Activated CD4-positive, alpha-beta T cell treated with anti-CD3 and anti-CD28 coated beads, Interleukin-2, amount 50 U/mL, for 24 hours (primary cell): ENCODE measurements around the gene TMEM179.

Experiments
- DNase-seq, 2 donors: peaks; one replicate each; pipeline ENCODE4 v3.0.0-alpha.2; 2020; ENCODE audit warnings: low read depth in 1 of 2, low spot score in 1 of 2

The TMEM179 gene

DNA sequence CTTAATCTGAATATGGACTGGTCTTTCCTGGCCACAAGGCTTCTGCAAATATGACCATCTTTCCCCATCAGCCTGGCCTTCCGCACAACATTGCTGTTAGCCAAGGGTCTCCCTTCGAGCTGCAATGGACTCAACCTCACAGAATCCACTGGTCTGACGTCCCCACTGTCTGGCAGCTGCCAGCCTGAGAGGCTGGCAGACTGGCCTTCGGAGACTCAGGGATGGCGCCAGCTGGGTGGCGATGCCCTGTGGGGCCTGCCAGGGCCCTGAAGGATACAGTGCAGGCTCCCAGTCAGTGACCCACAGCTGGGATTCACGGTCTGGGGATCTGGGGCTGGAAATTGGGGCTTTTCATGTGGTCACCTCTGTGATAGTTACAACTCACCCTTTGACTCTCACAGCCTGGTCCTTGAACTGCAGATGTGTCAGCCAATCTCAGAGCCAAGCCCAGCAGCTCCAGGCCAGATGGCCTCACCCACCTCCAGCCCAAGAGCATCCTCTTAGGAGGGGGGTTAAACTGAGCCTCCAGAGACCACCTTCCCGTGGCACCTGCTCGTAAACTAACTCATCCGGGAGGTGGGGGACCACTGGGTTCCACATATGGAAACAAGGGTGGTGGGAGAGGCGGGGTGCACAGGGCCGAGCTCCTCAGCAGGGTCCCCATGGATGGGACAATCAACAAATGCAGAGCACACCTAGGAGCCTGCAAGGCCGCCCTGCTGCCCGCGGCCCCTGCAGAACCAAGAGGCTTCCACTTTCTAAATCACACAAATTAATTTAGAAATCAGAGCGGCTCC, 46.1 kb downstream of the TMEM179 start:
- no peak for DNase-seq

DNA sequence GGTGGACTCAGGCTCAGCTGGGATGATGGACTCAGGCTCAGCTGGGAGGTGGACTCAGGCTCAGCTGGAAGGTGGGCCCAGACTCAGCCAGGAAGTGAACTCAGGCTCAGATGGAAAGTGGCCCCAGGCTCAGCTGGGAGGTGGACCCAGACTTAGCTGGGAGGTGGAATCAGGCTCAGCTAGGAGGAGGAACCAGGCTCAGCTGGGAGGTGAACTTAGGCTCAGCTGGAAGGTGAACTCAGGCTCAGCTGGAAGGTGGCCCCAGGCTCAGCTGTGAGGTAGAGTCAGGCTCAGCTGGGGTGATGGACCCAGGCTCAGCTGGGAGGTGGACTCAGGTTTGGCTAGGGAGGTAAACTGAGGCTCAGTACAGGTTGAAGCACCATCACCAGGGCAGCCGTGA, 46.8 kb downstream of the TMEM179 start:
- DNase-seq, result no peak

DNA sequence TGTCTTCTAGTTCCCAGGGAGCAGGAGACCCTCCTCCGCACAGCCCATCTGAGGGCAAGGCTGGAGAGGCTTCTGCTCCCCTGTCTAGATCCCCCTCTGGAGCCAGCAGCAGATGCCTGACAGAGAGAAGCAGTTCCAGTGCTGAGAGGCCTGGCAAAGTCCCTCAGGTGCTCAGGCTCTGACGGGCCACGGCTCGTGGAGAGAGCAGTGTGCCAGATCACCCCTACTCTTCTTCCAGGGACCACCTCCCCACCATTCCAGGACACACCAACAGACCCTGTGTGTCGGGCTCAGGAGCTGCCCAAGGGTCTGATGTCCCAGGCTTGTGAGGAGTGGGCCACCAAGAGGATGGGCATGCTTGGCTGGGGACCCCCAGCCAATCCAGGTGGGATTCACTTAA, 47.5 kb downstream of the TMEM179 start:
- DNase-seq, result no peak

DNA sequence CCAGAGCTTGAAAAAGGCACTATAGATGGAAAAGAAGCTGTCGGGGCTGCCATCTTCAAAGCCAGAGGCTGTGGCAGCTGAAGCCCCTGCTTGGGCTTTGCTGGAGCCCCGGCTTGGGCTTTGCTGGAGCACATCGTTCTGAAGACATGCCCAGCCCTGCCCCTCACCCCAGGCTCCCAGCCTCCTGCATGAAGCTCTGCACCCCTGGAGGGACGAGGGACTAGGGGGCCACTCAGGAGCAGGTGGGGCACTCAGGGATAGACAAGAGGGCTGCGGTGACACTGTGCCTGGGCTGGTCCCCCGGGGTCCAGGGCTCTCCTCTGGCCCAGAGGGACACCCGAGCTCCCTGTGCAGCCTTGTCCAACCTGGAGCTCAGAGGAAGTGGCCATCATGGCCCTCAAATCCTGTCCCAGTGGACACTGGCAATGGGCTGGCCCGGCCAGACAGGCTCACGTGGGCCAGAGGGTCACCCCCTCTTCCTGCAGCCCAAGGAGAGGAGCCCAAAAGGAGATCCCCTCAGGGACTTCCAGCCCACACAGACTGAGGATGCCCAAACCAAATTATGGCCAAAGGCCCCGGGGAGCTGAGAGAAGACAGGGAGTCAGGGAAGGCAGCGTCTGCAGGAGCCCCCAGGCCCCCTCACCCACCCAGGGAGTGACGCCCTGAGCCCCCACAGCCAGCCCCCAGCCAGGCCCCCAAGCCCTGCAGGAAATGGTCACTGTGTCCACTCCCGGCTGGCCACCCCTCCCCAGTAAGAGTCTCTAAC, 48.1 kb downstream of the TMEM179 start:
- DNase-seq, result no peak

DNA sequence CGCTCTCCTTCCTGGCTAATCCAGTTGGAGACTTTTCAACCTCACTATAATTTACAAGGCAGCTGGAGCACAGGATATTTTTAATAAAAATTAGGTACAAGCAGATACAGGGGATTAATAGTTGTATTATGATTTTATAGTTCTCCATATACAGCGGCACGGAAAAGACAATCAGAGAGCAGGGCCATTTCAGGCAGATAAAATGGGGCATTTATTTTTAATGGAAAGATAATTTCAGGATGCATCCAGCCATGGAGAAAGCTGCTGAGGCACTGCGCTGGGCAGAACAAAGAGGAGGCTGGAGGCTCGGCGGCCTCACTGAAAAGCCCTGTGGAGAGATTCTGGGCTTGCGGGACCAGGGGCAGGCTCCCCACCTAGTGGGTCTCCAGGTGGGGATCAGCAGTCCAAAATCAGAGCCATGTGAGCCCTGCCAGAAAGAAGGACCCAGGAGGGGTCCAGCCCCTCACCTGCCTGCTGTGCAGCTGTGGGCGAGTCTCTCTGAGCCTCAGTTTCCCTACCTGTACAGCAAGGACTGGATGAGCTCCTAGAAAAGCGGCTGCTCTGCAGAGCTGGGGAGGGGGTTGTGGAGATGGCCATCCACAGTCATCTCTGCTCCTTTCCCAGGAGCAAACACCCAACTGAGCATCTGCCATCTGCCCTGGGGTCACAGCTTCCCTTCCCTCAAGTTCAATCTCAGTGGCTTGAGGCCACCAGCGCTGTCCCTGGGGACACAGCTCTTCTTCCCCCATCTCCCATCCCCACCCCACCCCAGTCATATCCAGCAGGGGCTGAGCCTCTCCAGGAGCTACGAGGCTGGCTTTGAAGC, 48.9 kb downstream of the TMEM179 start:
- DNase-seq, result no peak

DNA sequence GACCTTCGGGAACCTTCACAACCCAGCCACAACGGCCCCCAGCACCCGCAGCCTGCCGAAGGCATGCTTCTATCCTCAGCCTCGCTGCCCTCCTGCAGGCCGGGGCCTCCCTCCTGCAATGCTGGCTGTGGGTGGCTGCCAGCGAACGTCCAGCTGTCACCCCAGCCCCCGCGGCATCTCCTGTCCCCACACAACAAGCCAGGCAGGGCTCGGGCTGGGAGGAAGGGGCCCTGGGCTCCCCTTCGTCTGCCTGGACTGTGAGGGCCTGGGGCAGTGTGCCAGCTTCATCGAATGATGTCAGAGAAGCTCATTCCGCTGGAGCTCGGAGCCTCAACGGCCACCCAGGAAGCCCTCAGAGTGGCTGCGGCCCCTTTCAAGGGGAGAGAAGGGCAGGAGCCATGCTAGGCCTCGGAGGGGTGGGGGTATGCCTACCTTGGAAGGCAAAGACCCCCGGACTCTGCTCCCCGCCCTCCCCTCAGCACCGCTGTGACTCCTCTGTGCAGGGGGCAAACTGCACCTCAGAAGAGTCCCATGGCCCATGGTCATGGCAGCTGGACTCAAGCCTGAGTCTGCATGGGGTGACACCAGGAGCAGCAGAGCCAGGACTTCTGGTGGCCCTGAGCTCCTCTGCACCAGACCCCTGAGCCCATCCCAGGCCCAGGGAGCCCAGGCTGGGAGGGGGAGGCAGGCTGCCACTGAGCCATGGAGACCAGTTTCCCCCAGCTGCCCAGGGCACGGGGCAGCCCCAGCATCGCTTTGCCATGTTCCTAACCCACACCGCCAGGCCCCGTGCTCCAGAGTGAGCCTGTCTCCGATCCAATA, 49.8 kb downstream of the TMEM179 start:
- no peak for DNase-seq

DNA sequence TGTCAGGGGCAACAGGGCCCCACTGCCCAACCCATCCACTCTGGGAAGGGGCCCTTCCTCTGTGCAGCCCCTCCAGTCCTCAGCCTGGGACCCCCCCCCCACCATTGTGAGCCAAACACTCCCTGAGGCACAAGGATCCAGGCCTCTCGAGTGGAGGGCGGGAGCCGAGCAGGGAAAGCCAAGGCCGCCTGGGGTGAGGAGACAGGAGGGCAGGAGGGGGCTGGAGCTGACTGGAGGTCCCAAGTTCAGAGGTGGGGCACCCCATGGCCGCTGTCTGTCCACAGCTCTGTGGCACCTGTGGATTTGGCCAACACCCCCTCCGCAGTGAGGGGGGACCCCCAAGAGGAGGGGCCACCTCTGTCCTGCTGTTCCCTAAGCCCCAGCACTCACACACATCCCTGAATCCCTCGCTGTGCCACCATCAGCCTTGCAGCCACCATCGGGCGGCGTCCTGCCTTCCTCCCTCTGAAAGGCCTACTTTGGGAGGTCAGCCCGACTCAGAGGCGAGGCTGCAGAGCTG, 50.4 kb downstream of the TMEM179 start:
- no peak for DNase-seq

DNA sequence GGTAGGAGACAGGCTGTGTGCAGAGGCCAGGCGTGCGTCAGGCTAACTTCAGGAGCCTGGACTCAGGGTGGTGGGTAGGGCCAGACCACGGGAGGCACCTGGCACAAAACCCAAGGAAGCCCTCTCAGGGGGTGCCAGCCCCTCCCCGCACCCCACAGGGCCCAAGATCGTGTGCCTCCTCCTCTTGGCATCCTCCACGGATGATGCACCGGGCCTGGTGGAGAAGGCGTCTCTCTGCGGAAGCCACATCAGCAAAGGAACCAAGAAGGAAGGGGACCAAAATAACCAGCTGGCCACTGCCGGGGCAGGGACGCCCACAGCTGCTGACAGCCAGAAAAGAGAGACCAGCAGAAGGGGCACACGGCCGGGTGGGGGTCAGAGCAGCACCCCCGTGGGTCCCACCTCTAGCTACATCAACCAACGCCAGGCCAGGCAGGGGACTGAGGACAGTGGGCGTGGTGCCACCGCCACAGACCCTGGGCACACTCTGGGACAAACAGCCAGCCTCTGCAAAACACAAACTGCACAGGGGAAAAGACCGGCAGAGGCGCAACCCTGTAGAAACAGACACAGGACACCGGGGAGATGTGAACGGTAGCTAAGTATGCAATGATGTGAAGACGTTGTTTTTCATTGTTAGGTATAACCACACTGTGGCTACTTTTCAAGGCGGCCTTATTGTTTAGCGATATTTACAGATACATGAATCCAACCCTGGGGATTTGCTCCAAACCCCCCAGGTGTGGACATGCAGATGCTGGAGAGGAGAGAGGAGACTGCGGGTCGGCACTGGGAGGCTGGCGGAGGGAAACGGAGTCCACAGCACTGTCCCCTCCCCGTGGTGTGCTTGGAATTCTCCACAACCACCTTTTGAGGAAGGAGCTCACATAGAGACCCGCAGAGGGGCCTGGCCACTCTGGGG, 51.1 kb downstream of the TMEM179 start:
- no peak for DNase-seq

DNA sequence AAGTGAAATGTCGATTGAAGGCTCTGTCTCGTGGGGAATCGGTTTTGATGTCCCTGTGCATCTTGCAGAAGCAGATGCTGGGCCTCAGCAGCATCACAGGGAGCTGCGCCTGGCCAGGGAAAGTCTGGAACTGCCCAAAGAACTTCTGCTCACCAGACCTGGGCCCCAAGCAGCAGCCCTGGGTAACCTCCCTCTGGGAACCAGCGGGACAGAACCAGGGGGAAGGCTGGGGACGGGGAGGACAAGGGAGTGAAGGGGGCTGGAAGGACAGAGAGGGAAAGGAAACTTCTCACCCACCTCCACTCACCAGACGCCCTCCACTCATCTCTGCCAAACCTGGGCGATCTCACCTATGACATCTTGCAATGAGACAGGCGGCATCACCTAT, 51.8 kb downstream of the TMEM179 start:
- no peak for DNase-seq

DNA sequence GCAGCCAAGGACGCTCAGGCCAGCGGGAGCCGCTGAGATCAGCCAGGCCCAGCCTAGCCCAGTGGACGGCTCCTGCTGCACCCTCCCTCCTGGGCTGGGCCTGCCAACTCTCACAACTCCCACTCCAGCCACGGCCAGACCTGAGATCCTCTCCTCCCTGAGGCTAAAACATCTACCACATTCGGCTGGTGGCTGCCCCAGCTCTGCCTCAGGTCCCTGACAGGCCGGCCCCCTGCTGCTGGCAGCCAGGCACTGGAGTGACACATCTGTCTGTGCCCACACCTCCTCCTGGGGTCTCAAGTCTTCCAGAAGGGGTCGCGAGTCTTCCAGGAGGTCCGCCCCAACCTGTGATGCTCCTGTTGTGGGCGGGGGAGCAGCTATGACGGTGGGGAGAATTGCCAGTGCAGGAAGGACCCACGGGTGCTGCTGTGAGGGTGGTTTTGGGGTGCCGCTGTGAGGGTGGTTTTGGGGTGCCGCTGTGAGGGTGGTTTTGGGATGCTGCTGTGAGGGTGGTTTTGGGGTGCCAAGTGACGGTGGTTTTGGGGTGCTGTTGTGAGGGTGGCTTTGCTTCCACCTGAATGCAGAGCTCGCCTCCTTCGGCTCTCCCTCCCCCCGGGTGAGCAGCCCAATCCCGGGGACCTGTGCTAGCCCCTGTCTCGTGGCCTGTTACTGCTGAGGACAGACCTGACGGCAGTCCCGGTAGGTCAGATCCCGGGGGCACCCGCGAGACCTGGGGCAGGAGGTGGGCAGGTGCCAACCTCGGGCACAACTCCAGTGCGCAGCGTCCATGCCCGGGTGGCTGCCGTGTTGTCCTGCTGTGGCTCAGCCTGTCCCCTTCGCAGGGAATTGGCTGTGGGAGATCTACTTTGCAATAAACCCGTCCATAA, 52.5 kb downstream of the TMEM179 start:
- no peak for DNase-seq

DNA sequence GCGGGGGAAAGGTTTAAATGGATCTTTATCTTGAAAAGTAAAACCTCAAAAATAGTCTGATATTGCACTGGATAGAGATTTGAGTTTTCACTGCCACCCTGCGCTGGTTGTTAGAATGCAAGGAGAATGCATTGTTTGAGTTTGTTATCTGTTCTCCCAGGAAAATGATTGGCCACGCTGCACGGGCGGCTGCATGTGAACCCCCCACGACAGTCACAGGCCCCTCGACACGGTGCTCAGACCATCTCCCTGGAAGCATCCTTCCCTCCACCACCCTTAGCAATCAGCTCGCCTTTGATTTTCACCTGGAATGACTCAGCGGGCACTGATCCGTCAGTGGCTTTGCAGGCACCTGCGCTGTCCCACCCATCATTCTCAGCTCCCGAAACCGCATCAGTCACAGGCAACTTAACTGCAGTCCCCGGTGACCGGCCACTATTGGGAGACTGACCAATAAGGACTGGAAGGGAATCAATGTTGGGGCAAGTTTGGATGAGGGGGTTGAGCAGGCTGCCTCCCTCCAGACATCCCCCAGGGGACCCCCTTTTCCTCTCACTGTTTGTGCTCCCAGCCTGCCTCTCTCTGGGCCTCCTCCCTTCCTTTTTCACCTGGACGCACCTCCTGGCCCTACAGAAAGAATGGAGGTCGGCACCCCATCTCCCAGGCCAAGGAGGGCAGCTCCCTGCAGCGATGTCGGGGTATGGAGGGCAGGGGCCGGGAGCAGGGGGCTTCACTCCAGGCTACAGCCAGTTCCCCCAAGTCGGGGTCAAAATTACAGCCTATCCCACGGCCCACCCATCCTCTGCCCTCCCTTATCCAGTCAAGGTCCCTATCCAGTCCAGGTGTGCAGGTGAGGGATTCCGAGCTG, 53.5 kb downstream of the TMEM179 start:
- DNase-seq, result no peak

DNA sequence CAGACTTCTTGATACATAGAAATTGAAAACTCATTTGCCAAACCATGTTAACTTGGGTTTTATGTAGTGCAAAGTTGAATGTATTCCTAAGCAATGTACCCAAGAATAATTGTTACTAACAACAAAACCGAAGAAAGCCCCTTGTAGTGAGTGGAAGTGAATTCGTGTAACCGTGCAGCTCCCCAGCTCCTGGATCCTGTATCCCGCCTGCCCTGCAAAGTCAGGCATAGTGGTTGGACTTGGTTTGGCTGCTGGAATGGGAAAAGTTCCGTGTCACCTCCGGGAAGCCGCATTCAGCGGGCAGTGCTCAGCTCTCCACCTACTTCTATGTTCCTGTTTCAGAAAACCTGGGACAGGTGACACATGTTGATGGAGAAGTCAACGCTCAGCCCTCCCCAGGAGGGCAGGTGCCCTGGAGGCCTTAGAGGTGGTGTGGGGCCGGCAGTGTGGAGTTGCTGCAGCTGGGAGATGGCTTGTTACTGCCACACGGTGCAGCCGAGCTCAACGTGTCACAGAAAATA, 54.2 kb downstream of the TMEM179 start:
- no peak for DNase-seq

DNA sequence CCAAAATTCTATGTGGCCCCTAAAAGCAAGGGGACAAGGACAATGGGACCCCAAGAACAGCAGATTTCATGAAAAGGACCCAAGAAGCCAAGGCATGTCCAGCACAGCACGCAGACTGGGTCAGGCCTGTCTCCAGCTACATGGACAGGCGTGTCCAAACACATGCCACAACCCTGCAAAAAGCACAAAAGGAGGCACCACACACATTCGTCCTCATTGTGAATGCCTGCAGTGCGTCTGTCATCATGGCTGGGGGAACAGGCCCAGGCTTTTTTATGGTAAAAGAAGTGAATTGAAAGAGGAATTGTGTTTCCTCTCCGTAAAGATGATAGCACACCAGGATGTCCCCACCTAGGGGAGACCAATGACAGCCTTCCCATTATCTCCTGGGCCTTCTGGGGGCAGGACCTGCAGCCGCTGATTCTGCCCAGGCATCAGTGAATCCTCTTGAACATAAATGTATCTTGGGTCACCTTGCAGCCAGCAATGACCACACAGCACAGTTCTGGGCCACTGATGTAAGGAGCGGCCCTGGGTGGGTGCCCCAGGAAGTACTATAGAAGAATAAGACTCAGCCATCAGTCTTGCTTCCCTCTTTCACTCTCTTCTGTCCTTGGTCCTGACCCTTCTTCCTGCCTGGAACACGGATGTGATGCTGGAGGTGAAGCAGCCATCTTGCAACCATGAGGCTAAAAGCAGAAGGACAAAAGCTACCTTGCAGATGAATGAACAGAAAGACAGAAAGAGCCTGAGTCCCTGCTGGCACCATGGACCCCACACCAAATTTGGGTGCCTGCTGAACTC, 54.8 kb downstream of the TMEM179 start:
- no peak for DNase-seq

DNA sequence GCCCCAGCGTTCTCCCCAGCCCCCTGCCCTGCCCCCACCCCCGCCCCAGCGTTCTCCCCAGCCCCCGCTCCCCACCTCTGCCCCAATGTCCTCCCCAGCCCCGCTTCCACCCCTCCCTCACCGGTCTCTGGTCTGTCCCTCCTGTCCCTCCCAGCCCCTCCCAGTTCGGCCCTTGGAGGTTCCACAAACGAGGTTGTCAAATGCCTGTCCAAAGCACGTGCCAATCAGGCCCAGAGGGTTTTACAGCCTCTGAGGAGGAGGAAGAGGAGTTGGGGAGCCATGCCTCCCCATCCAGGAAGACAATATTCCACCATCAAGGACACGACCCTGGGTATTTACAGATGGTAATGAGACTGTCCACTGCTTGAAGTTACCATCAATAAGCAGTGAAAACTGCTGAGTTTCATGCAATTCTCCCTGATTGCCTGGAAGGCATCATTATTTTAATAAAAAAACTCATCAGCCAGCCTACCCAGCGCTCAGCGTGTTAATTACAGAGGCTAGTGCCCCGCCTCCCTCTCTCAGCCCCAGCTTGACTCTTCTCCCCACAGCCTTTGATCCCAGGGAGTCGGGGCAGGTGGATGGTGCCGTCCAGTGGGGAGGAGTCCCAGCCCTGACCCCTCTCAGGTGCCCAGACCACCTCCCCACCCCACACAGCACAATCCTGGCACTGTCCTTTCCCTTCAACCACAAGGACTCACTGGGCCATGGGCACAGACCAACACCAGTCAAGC, 55.6 kb downstream of the TMEM179 start:
- no peak for DNase-seq

DNA sequence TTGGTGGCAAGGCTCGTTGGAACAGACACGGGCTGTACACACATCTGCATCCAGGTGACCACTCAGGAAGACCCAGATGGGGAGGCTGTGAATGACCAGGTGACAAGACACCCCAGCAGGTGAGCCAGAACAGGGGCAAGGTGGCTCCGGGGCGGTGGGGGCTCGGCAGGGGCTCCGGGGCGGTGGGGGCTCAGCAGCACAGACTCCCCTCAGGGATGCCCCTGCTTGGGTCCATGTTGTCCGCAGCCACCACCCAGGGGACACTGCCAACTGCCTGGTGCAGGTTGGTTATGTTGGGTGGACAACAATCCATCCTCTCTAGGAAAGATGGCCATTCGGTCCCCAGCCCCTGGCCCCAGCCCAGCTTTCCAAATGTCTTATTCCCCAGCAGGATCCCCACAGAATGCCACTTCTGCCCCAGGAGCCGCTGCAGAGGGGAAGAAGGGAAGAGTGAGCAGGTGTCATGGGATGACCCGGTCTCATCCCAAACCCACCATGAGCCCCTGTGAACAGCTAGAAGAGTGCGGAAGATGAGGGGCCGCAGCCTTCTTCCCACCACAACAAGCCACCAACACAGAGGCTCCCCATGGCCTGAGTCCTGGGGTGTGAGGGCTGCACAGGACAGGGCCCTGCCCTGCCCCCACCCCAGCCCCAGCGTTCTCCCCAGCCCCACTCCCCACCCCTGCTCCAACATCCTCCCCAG, 56.4 kb downstream of the TMEM179 start:
- DNase-seq, result no peak
